Testis (tissue), 2 donors: ENCODE results near the gene LDHAL6B.

Source experiments
- POLR2A ChIP-seq: fragments of 450-650 bp; IDR thresholded peaks from one replicate; pipeline ENCODE4 v1.6.1; 2017; ENCODE audit warnings: antibody characterized with exemption, mild to moderate bottlenecking, moderate library complexity
- TF ChIP-seq, protein P1 (sequence below), 3 experiments: fragments of 450-650 bp in 2 of 3; fragments of 200-600 bp in 1 of 3; sonication (generic) in 1 of 3; IDR thresholded peaks; one replicate each; pipeline ENCODE4 v1.5.1; 2016 to 2019; ENCODE audit warnings: antibody characterized with exemption in 3 of 3, mild to moderate bottlenecking in 2 of 3, moderate library complexity in 1 of 3

DNA sequence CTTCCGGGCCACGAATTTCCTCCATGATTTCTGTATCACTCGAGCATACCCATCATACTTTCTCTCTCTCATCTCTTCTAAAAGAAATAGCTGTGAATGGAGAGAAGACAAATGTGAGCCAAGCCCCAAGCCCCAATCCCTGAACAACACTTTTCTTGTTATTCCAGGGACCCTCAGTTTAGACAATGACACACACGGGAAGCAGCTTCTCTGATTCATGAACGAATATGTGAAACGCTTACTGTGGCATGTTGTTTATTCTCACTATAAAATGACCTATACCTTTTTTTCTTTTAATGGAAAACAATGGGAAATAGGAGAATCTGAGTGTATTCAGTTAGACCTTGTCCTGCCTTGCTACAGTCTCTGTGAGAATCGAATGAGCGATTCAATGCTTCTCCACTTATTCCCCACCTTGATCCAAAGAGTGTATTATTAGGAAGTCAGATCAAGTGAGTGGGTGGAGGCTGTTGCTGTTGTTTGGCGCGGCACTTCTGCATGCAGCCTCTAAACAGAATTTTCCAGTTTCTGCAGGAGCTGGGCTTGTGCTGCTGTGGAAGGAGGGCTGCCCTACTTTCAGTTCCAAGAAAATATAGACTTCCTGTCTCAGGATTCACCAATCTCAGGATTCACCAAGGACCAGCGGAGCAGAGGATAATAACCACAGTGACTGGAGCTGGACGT is 32.4 kb upstream of the LDHAL6B start:
- TF ChIP-seq, protein P1, sequence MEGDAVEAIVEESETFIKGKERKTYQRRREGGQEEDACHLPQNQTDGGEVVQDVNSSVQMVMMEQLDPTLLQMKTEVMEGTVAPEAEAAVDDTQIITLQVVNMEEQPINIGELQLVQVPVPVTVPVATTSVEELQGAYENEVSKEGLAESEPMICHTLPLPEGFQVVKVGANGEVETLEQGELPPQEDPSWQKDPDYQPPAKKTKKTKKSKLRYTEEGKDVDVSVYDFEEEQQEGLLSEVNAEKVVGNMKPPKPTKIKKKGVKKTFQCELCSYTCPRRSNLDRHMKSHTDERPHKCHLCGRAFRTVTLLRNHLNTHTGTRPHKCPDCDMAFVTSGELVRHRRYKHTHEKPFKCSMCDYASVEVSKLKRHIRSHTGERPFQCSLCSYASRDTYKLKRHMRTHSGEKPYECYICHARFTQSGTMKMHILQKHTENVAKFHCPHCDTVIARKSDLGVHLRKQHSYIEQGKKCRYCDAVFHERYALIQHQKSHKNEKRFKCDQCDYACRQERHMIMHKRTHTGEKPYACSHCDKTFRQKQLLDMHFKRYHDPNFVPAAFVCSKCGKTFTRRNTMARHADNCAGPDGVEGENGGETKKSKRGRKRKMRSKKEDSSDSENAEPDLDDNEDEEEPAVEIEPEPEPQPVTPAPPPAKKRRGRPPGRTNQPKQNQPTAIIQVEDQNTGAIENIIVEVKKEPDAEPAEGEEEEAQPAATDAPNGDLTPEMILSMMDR (IDR thresholded peaks at IDR 0.05): no peak
- TF ChIP-seq POLR2A: no peak
